CD4-positive, alpha-beta T cell treated with Interleukin-17A for 4 hours (primary cell): ENCODE measurements around the gene FOXP4.

Experiments
- DNase-seq: peaks from one replicate; pipeline ENCODE4 v3.0.0-alpha.2; 2020; ENCODE audit warnings: mixed read lengths

The FOXP4 gene

GRCh38 chr6:41545703-41546474, at the start of gene FOXP4:
Gene FOXP4 (plus strand): TSS chr6:41546381. CDS start chr6:41565761, 19,380 bp downstream.
- peak; percentile 88 for DNase-seq

- DNase-seq, result no peak
These were observed 48.6 kb upstream of the FOXP4 start for GRCh38 chr6:41497573-41497972.

GRCh38 chr6:41497994-41498393, 48.2 kb upstream of the FOXP4 start:
- no peak for DNase-seq

- no peak for DNase-seq
These were observed 47.1 kb upstream of the FOXP4 start for GRCh38 chr6:41498968-41499599.

GRCh38 chr6:41500561-41500960, 45.6 kb upstream of the FOXP4 start:
- DNase-seq, result no peak

GRCh38 chr6:41502566-41502916, 43.6 kb upstream of the FOXP4 start:
- no peak for DNase-seq

- no peak for DNase-seq
These were observed 43.1 kb upstream of the FOXP4 start for GRCh38 chr6:41502917-41503671.

- no peak for DNase-seq
These were observed 42.2 kb upstream of the FOXP4 start for GRCh38 chr6:41503827-41504465.

- DNase-seq, result no peak
These were observed 41.6 kb upstream of the FOXP4 start for GRCh38 chr6:41504466-41505121.

GRCh38 chr6:41505122-41506049, 40.8 kb upstream of the FOXP4 start:
- no peak for DNase-seq

- no peak for DNase-seq
These were observed 37.7 kb upstream of the FOXP4 start for GRCh38 chr6:41508479-41508878.

- DNase-seq, result no peak
These were observed 36.6 kb upstream of the FOXP4 start for GRCh38 chr6:41509580-41509979.

GRCh38 chr6:41511443-41512060, 34.6 kb upstream of the FOXP4 start:
- DNase-seq, result no peak

GRCh38 chr6:41512146-41512701, 34.0 kb upstream of the FOXP4 start:
- DNase-seq, result no peak

GRCh38 chr6:41515995-41516394, 30.2 kb upstream of the FOXP4 start:
- no peak for DNase-seq

- no peak for DNase-seq
These were observed 28.1 kb upstream of the FOXP4 start for GRCh38 chr6:41518118-41518517.

GRCh38 chr6:41519305-41519744, 26.9 kb upstream of the FOXP4 start:
- DNase-seq, result no peak

GRCh38 chr6:41519745-41520699, 26.2 kb upstream of the FOXP4 start:
- no peak for DNase-seq

GRCh38 chr6:41522780-41523548, 23.2 kb upstream of the FOXP4 start:
- no peak for DNase-seq
